ENCODE measurements around the gene MID2.
"Not testable (repeated sequence)": the region's sequence is repeated elsewhere in the genome, so short reads cannot be mapped to it uniquely, and the experiment has no call there.

The MID2 gene
- total RNA-seq = 21.8 to 35.6 reads per million in 2 experiments

GRCh38 chrX:107825698-107826237 lies at the start of gene MID2:
Gene MID2 (plus strand): TSS chrX:107825866. CDS start chrX:107826427, 561 bp downstream.
- peak; percentile 28 for DNase-seq (ENCODE audit: low read depth)

- DNase-seq (ENCODE audit: low read depth) = peak; percentile 67
These were observed 48.8 kb upstream of the MID2 start for GRCh38 chrX:107776649-107777535.

- DNase-seq (ENCODE audit: low read depth) = no peak
These were observed 48.2 kb upstream of the MID2 start, which contains the start of gene NCBP2L for GRCh38 chrX:107777536-107777832. Gene NCBP2L (plus strand): TSS chrX:107777733. CDS start chrX:107794221, 16,488 bp downstream.

- no peak for DNase-seq (ENCODE audit: low read depth)
These were observed 45.1 kb upstream of the MID2 start for GRCh38 chrX:107780525-107780924.

- no peak for DNase-seq (ENCODE audit: low read depth)
These were observed 37.8 kb upstream of the MID2 start for GRCh38 chrX:107787827-107788226.

GRCh38 chrX:107804427-107804826 lies 21.2 kb upstream of the MID2 start:
- no peak for DNase-seq (ENCODE audit: low read depth)

- DNase-seq (ENCODE audit: low read depth) = no peak
These were observed 20.5 kb upstream of the MID2 start for GRCh38 chrX:107805179-107805578.

- DNase-seq (ENCODE audit: low read depth) = not testable (repeated sequence)
These were observed 15.6 kb upstream of the MID2 start for GRCh38 chrX:107810053-107810452.

- DNase-seq (ENCODE audit: low read depth) = no peak
These were observed 6.7 kb upstream of the MID2 start for GRCh38 chrX:107818900-107819521.

- DNase-seq (ENCODE audit: low read depth) = no peak
These were observed 2.6 kb upstream of the MID2 start for GRCh38 chrX:107823042-107823441.

GRCh38 chrX:107823456-107823855 lies 2.2 kb upstream of the MID2 start:
- no peak for DNase-seq (ENCODE audit: low read depth)

- peak; percentile 9 for DNase-seq (ENCODE audit: low read depth)
These were observed 768 bp downstream of the MID2 start for GRCh38 chrX:107826238-107827029.

GRCh38 chrX:107827030-107827831 lies 1.6 kb downstream of the MID2 start:
- no peak for DNase-seq (ENCODE audit: low read depth)

- DNase-seq (ENCODE audit: low read depth) = no peak
These were observed 2.2 kb downstream of the MID2 start for GRCh38 chrX:107827852-107828251.

- no peak for DNase-seq (ENCODE audit: low read depth)
These were observed 4.2 kb downstream of the MID2 start for GRCh38 chrX:107829878-107830277.

GRCh38 chrX:107831071-107831730 lies 5.5 kb downstream of the MID2 start:
- no peak for DNase-seq (ENCODE audit: low read depth)

GRCh38 chrX:107834275-107835201 lies 8.9 kb downstream of the MID2 start:
- no peak for DNase-seq (ENCODE audit: low read depth)

GRCh38 chrX:107836958-107837357 lies 11.3 kb downstream of the MID2 start:
- no peak for DNase-seq (ENCODE audit: low read depth)

- no peak for DNase-seq (ENCODE audit: low read depth)
These were observed 15.3 kb downstream of the MID2 start for GRCh38 chrX:107840971-107841370.
